Activated T-cell treated with anti-CD3 and anti-CD28 coated beads for 48 hours (primary cell): ENCODE results near the gene PDSS2.
A peak's percentile ranks its signal among the peaks of the same experiment; 100 is the strongest.
"Not testable (repeated sequence)": the region's sequence is repeated elsewhere in the genome, so short reads cannot be mapped to it uniquely, and the experiment has no call there.

Experiments used
- DNase-seq: peaks from one replicate; pipeline ENCODE4 v3.0.0-alpha.2; 2020; ENCODE audit warnings: low read depth

The PDSS2 gene

GRCh38 chr6:107161521-107161920, 297.8 kb downstream of the PDSS2 start:
- DNase-seq, result no peak

GRCh38 chr6:107156617-107157016, 302.7 kb downstream of the PDSS2 start:
- no peak for DNase-seq

- DNase-seq, result no peak
These were observed 304.6 kb downstream of the PDSS2 start for GRCh38 chr6:107154801-107155160.

- DNase-seq, result no peak
These were observed 305.1 kb downstream of the PDSS2 start for GRCh38 chr6:107154131-107154800.

- DNase-seq, result no peak
These were observed 306.5 kb downstream of the PDSS2 start for GRCh38 chr6:107152638-107153430.

- DNase-seq, result no peak
These were observed 314.7 kb downstream of the PDSS2 start for GRCh38 chr6:107144666-107145065.

GRCh38 chr6:107144014-107144413, 315.4 kb downstream of the PDSS2 start:
- DNase-seq, result no peak

- DNase-seq, result no peak
These were observed 318.8 kb downstream of the PDSS2 start for GRCh38 chr6:107140581-107140980.

GRCh38 chr6:107136324-107136723, 323.0 kb downstream of the PDSS2 start:
- DNase-seq, result not testable (repeated sequence)

GRCh38 chr6:107135048-107135680, 324.2 kb downstream of the PDSS2 start:
- not testable (repeated sequence) for DNase-seq

GRCh38 chr6:107132330-107132954, 326.9 kb downstream of the PDSS2 start:
- peak; percentile 10 for DNase-seq

GRCh38 chr6:107129370-107129925, 329.9 kb downstream of the PDSS2 start:
- no peak for DNase-seq

- no peak for DNase-seq
These were observed 330.8 kb downstream of the PDSS2 start for GRCh38 chr6:107128577-107128976.

GRCh38 chr6:107128175-107128574, 331.2 kb downstream of the PDSS2 start:
- DNase-seq, result no peak

- DNase-seq, result no peak
These were observed 333.6 kb downstream of the PDSS2 start for GRCh38 chr6:107125771-107126170.

- DNase-seq, result no peak
These were observed 334.4 kb downstream of the PDSS2 start for GRCh38 chr6:107124934-107125348.

GRCh38 chr6:107123501-107123900, 335.9 kb downstream of the PDSS2 start:
- DNase-seq, result no peak

GRCh38 chr6:107122748-107123147, 336.6 kb downstream of the PDSS2 start:
- no peak for DNase-seq

GRCh38 chr6:107121964-107122495, 337.3 kb downstream of the PDSS2 start:
- DNase-seq, result no peak

GRCh38 chr6:107121266-107121665, 338.1 kb downstream of the PDSS2 start:
- no peak for DNase-seq

- DNase-seq, result no peak
These were observed 339.0 kb downstream of the PDSS2 start for GRCh38 chr6:107120404-107120803.

- DNase-seq, result no peak
These were observed 340.4 kb downstream of the PDSS2 start for GRCh38 chr6:107118976-107119375.
